Endothelial cell of umbilical vein (primary cell): Measurements from ENCODE around the gene GRM7. TPM values are rescaled to one million over a fixed set of nuclear protein-coding genes. Genes with fewer than 3 reads are reported as not detected.

ENCODE experiments used
- BruUV-seq: library from RNA; stranded (reverse); fragments of 400-500 nt; replicated peaks from 2 replicates; lab custom pipeline; 2021; lab: Mats Ljungman, UMichigan
- CTCF ChIA-PET: fragments of 300-600, 350-600 bp; sonication (Branson Sonifier 250); formaldehyde crosslinking; loops from one replicate; lab custom pipeline; 2021; ENCODE audit warnings: antibody characterized with exemption, inconsistent platforms; lab: Charles Lee
- POLR2A ChIA-PET: fragments of 300-600, 350-600 bp; sonication (Branson Sonifier 250); formaldehyde crosslinking; loops from one replicate; lab custom pipeline; 2021; ENCODE audit warnings: antibody characterized with exemption, inconsistent platforms; lab: Charles Lee
- DNase-seq: peaks from one replicate; pipeline ENCODE4 v3.0.0-alpha.2; 2011; ENCODE audit warnings: low read depth, low spot score
- FAIRE-seq: peaks from 2 replicates; lab custom pipeline; 2011; peaks lifted over from hg19 to GRCh38; lab: Jason Lieb, UNC
- H2AFZ ChIP-seq: 2 replicates; pipeline ENCODE4 v1.6.0; 2012; ENCODE audit warnings: low read depth, low read length, control low read depth, inconsistent platforms
- H3K27ac ChIP-seq: 2 replicates; pipeline ENCODE4 v1.5.1; 2011; ENCODE audit warnings: low read depth, mild to moderate bottlenecking, control low read depth, low read length, moderate library complexity; ENCODE audit not compliant: insufficient read depth
- H3K27me3 ChIP-seq, 2 experiments: 2 replicates each; pipeline versions ENCODE4 v1.6.0 to v1.6.1; 2011; ENCODE audit warnings: low read length in 2 of 2, mixed read lengths in 1 of 2; ENCODE audit not compliant: control insufficient read depth in 2 of 2, insufficient read depth in 2 of 2
- H3K36me3 ChIP-seq, 2 experiments: 2 replicates in 1 of 2; 3 replicates in 1 of 2; pipeline ENCODE4 v1.5.1; 2011; ENCODE audit warnings: low read length in 2 of 2, mild to moderate bottlenecking in 1 of 2, moderate library complexity in 1 of 2; ENCODE audit not compliant: control insufficient read depth in 2 of 2, insufficient read depth in 2 of 2; ENCODE audit errors: extremely low read depth in 1 of 2
- H3K4me1 ChIP-seq: 3 replicates; pipeline ENCODE4 v1.5.1; 2011; ENCODE audit warnings: mild to moderate bottlenecking, low read length; ENCODE audit not compliant: control insufficient read depth, insufficient read depth; ENCODE audit errors: extremely low read depth
- H3K4me2 ChIP-seq: 2 replicates; pipeline ENCODE4 v1.6.1; 2011; ENCODE audit warnings: low read length, control low read depth, mixed read lengths; ENCODE audit not compliant: insufficient read depth
- H3K4me3 ChIP-seq, 3 experiments: fragments of 200-600 bp in 1 of 3; sonication (generic), shearing (Covaris generic) in 1 of 3; replicated peaks in 1 of 3; 2 replicates each; pipeline ENCODE4 v1.5.1; 2011 to 2016; ENCODE audit warnings: control low read depth in 3 of 3, low read length in 3 of 3, mild to moderate bottlenecking in 2 of 3, inconsistent platforms in 1 of 3, low read depth in 1 of 3, moderate library complexity in 1 of 3; ENCODE audit not compliant: insufficient read depth in 1 of 3
- H3K79me2 ChIP-seq: 2 replicates; pipeline ENCODE4 v1.6.0; 2012; ENCODE audit warnings: low read length, inconsistent platforms; ENCODE audit not compliant: control insufficient read depth, insufficient read depth
- H3K9ac ChIP-seq: replicated peaks from 2 replicates; pipeline ENCODE3; 2011; ENCODE audit warnings: low read length, control low read depth; ENCODE audit not compliant: insufficient read depth; ENCODE audit errors: extremely low read depth
- H3K9me1 ChIP-seq: replicated peaks from 3 replicates; pipeline ENCODE4 v1.6.0; 2011; ENCODE audit warnings: mild to moderate bottlenecking, low read length; ENCODE audit not compliant: control insufficient read depth, insufficient read depth; ENCODE audit errors: extremely low read depth
- H3K9me3 ChIP-seq: replicated peaks from 2 replicates; pipeline ENCODE4 v1.5.1; 2012; ENCODE audit warnings: low read length, inconsistent platforms; ENCODE audit not compliant: control insufficient read depth, insufficient read depth
- H4K20me1 ChIP-seq: replicated peaks from 2 replicates; pipeline ENCODE3; 2011; ENCODE audit warnings: mild to moderate bottlenecking, low read length; ENCODE audit not compliant: control insufficient read depth, insufficient read depth; ENCODE audit errors: extremely low read depth
- CTCF ChIP-seq, 2 donors: IDR thresholded peaks; 1 replicate in 1 of 2; 2 replicates in 1 of 2; pipeline ENCODE4 v1.5.1; 2011; ENCODE audit warnings: low read length in 2 of 2, mild to moderate bottlenecking in 2 of 2, moderate library complexity in 2 of 2, control low read depth in 1 of 2, inconsistent platforms in 1 of 2, low read depth in 1 of 2; ENCODE audit not compliant: insufficient read depth in 1 of 2; ENCODE audit errors: extremely low read depth in 1 of 2
- EZH2 ChIP-seq: IDR thresholded peaks from 2 replicates; pipeline ENCODE4 v1.6.1; 2012; ENCODE audit warnings: borderline replicate concordance, low read depth, mild to moderate bottlenecking, moderate library complexity, low read length, inconsistent platforms; ENCODE audit not compliant: severe bottlenecking
- FOS ChIP-seq: IDR thresholded peaks from 2 replicates; pipeline ENCODE4 v1.6.1; 2011; ENCODE audit warnings: mild to moderate bottlenecking, low read length, moderate library complexity, borderline replicate concordance; ENCODE audit not compliant: insufficient read depth
- GATA2 ChIP-seq: IDR thresholded peaks from 2 replicates; pipeline ENCODE4 v1.7.0; 2011; ENCODE audit warnings: low read depth, mild to moderate bottlenecking, moderate library complexity, mixed read lengths, low read length; ENCODE audit not compliant: insufficient read length, insufficient read depth
- JUN ChIP-seq: IDR thresholded peaks from 2 replicates; pipeline ENCODE4 v1.6.1; 2011; ENCODE audit warnings: borderline replicate concordance, low read depth; ENCODE audit not compliant: insufficient read length, insufficient read depth
- MAX ChIP-seq: IDR thresholded peaks from 2 replicates; pipeline ENCODE4 v1.6.1; 2011; ENCODE audit not compliant: insufficient read depth, insufficient read length
- MYC ChIP-seq: IDR thresholded peaks from one replicate; pipeline ENCODE4 v1.6.1; 2011; ENCODE audit warnings: mild to moderate bottlenecking, low read depth, low read length
- POLR2A ChIP-seq: IDR thresholded peaks from 2 replicates; pipeline ENCODE4 v1.6.1; 2012; ENCODE audit warnings: low read depth, mild to moderate bottlenecking, control low read depth, low read length
- POLR2AphosphoS5 ChIP-seq: IDR thresholded peaks from 2 replicates; pipeline ENCODE4 v1.6.1; 2012; ENCODE audit warnings: low read depth, mild to moderate bottlenecking, control low read depth, low read length, moderate library complexity; ENCODE audit not compliant: insufficient read depth
- dilution Hi-C: fragments of 300-500 bp; cut with MboI; formaldehyde crosslinking; loops from one replicate; pipeline ENCODE4 v1.15.0; 2019; ENCODE audit warnings: low sequenced_read_pairs; ENCODE audit not compliant: extremely low pct_ligation_motif_present
- intact Hi-C: fragments of 100-400 bp; cut with micrococcal nuclease; formaldehyde crosslinking; loops from one replicate; pipeline ENCODE4 v1.10.0; 2022
- polyA plus RNA-seq, 4 experiments: library from polyadenylated mRNA; depleted of rRNA in 3 of 4; stranded (reverse) in 3 of 4; unstranded in 1 of 4; fragments of >200 nt; gene quantifications; 2 replicates each; pipeline versions ENCODE4 v1.2.1 to v1.2.3, GENCODE V29; 2011 to 2012; ENCODE audit warnings: missing spikeins in 1 of 4
- total RNA-seq: library from RNA; stranded (reverse); gene quantifications from 2 replicates; pipeline ENCODE4 v1.2.3, GENCODE V29; 2021

GRM7 gene
- total and polyA plus RNA-seq, 2 donors (not counting 3 experiments of a cell fraction or from before 2014, with no cell fraction given), result 0.12 TPM; not detected in 1

- no peaks in the 10 kb centered on the region for H3K79me2 ChIP-seq
- DNase-seq (no peak), FAIRE-seq (no peak)
- no TSS peak for BruUV-seq
- no peaks in the 10 kb centered on the region for H3K4me1 ChIP-seq
- no peak overlapping the region for H3K9ac ChIP-seq
- ChIA-PET POLR2A (no interaction called here), CTCF (no interaction called here)
- H3K27me3 ChIP-seq, result no peaks in the 10 kb centered on the region
- H3K9me1 ChIP-seq, result no peaks in the 10 kb centered on the region
- TF ChIP-seq GATA2 (no peak), POLR2A (no peak), EZH2 (no peak), JUN (no peak), POLR2AphosphoS5 (no peak), MAX (no peak), MYC (no peak), CTCF (IDR thresholded peaks at IDR 0.05; ENCODE audit: extremely low read depth in 1 of 2, insufficient read depth in 1 of 2, low read depth in 1 of 2, low read length in 2 of 2) (no peak), FOS (no peak)
- no peaks in the 10 kb centered on the region for H3K9me3 ChIP-seq
- H3K4me3 ChIP-seq, result no peak overlapping the region
- no peaks in the 10 kb centered on the region for H4K20me1 ChIP-seq
- H3K27ac ChIP-seq, result no peak overlapping the region
- intact Hi-C loops, result no loop called here
- no peak overlapping the region for H2AFZ ChIP-seq
- dilution Hi-C loops, result no loop called here
- H3K36me3 ChIP-seq, result no peaks in the 10 kb centered on the region
- H3K4me2 ChIP-seq, result no peak overlapping the region
Observed at GRCh38 chr3:6928064-6928463, 67.1 kb downstream of the GRM7 start.
